Thyroid gland (tissue), 4 donors: ENCODE data around the gene QRFPR.

ENCODE experiments used
- CTCF ChIP-seq, 6 experiments: fragments of 200-600 bp in 3 of 6; fragments of 450-650 bp in 3 of 6; sonication (generic) in 3 of 6; IDR thresholded peaks; one replicate each; pipeline ENCODE4 v1.5.1; 2016 to 2019; ENCODE audit warnings: antibody characterized with exemption in 6 of 6, mild to moderate bottlenecking in 2 of 6, inconsistent platforms in 1 of 6, moderate library complexity in 1 of 6
- POLR2A ChIP-seq, 2 donors: fragments of 450-650 bp; IDR thresholded peaks; one replicate each; pipeline ENCODE4 v1.6.1; 2017; ENCODE audit warnings: antibody characterized with exemption in 2 of 2, mild to moderate bottlenecking in 2 of 2, moderate library complexity in 1 of 2

GRCh38 chr4:121370729-121371325 lies 10.0 kb downstream of the QRFPR start:
- TF ChIP-seq CTCF (IDR thresholded peaks at IDR 0.05) (peak; percentile 15 to 63 (median 48)), POLR2A (IDR thresholded peaks at IDR 0.05) (no peak)
